Glutamatergic neuron (in vitro differentiated cells): Measurements from ENCODE around the gene RRN3. TPM values are rescaled to one million over a fixed set of nuclear protein-coding genes. Genes with fewer than 3 reads are reported as not detected.
"Not testable (repeated sequence)": the region's sequence is repeated elsewhere in the genome, so short reads cannot be mapped to it uniquely, and the experiment has no call there.

Source experiments
- DNase-seq: peaks from one replicate; pipeline ENCODE4 v3.0.0; 2022
- H3K27ac Mint-ChIP-seq: one replicate; pipeline ENCODE4 v1.8.0; 2020; ENCODE audit warnings: mild to moderate bottlenecking, mixed read lengths, inconsistent platforms; ENCODE audit not compliant: unreplicated experiment
- H3K27me3 Mint-ChIP-seq: one replicate; pipeline ENCODE4 v1.8.0; 2020; ENCODE audit warnings: mild to moderate bottlenecking, moderate library complexity, mixed read lengths, inconsistent platforms; ENCODE audit not compliant: unreplicated experiment
- H3K36me3 Mint-ChIP-seq: one replicate; pipeline ENCODE4 v1.8.0; 2020; ENCODE audit warnings: mild to moderate bottlenecking, mixed read lengths, inconsistent platforms; ENCODE audit not compliant: unreplicated experiment
- H3K4me1 Mint-ChIP-seq: one replicate; pipeline ENCODE4 v1.8.0; 2020; ENCODE audit warnings: mild to moderate bottlenecking, low read depth, mixed read lengths, inconsistent platforms; ENCODE audit not compliant: unreplicated experiment
- H3K4me3 Mint-ChIP-seq: one replicate; pipeline ENCODE4 v1.8.0; 2020; ENCODE audit warnings: mild to moderate bottlenecking, mixed read lengths, inconsistent platforms; ENCODE audit not compliant: unreplicated experiment
- H3K9me3 Mint-ChIP-seq: one replicate; pipeline ENCODE4 v1.8.0; 2020; ENCODE audit warnings: mild to moderate bottlenecking, moderate library complexity, mixed read lengths, inconsistent platforms; ENCODE audit not compliant: unreplicated experiment
- total RNA-seq: library from RNA; stranded (reverse); fragmentation: NEBNext Ultra II Directional; extraction: Animal tissue kit (Norgen Biotek cat#: 25700); gene quantifications from one replicate; pipeline ENCODE4 v1.2.1, GENCODE V29; 2021; ENCODE audit not compliant: unreplicated experiment
- TF ChIP-seq, protein P1 (sequence below): fragments of 200-600 bp; sonication (generic); IDR thresholded peaks from one replicate; pipeline ENCODE4 v1.5.0; 2021; ENCODE audit not compliant: partially characterized antibody, unreplicated experiment

The RRN3 gene
- total RNA-seq, 1 donor from 2014 or later = 50.0 TPM

- H3K9me3 Mint-ChIP-seq = peaks cover 2% of the 10 kb centered on the region
- TF ChIP-seq, protein P1, sequence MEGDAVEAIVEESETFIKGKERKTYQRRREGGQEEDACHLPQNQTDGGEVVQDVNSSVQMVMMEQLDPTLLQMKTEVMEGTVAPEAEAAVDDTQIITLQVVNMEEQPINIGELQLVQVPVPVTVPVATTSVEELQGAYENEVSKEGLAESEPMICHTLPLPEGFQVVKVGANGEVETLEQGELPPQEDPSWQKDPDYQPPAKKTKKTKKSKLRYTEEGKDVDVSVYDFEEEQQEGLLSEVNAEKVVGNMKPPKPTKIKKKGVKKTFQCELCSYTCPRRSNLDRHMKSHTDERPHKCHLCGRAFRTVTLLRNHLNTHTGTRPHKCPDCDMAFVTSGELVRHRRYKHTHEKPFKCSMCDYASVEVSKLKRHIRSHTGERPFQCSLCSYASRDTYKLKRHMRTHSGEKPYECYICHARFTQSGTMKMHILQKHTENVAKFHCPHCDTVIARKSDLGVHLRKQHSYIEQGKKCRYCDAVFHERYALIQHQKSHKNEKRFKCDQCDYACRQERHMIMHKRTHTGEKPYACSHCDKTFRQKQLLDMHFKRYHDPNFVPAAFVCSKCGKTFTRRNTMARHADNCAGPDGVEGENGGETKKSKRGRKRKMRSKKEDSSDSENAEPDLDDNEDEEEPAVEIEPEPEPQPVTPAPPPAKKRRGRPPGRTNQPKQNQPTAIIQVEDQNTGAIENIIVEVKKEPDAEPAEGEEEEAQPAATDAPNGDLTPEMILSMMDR = no peak
Observed at GRCh38 chr16:15053904-15054303, 40.2 kb downstream of the RRN3 start.

GRCh38 chr16:15052747-15053476, 41.2 kb downstream of the RRN3 start:
- no peaks in the 10 kb centered on the region for H3K36me3 Mint-ChIP-seq
- TF ChIP-seq, protein P1 = no peak
- H3K27ac Mint-ChIP-seq = no peak overlapping the region
- H3K9me3 Mint-ChIP-seq = peaks cover 2% of the 10 kb centered on the region
- no peak for DNase-seq
- H3K4me3 Mint-ChIP-seq = no peak overlapping the region
- peaks cover 5% of the 10 kb centered on the region for H3K27me3 Mint-ChIP-seq
- H3K4me1 Mint-ChIP-seq = peaks cover 1% of the 10 kb centered on the region

More at GRCh38 chr16:15053904-15054303, 40.2 kb downstream of the RRN3 start:
- peak overlapping the region; percentile 0 for H3K27ac Mint-ChIP-seq
- DNase-seq = no peak
- H3K36me3 Mint-ChIP-seq = no peaks in the 10 kb centered on the region
- peak overlapping the region; percentile 97 for H3K4me3 Mint-ChIP-seq
- peaks cover 1% of the 10 kb centered on the region for H3K4me1 Mint-ChIP-seq
- peaks cover 5% of the 10 kb centered on the region for H3K27me3 Mint-ChIP-seq

GRCh38 chr16:15051387-15051951, 42.6 kb downstream of the RRN3 start:
- Mint-ChIP-seq H3K9me3 (peaks cover 6% of the 10 kb centered on the region), H3K4me1 (peaks cover 1% of the 10 kb centered on the region)

GRCh38 chr16:15050440-15050839, 43.6 kb downstream of the RRN3 start:
- H3K9me3 Mint-ChIP-seq, H3K27ac Mint-ChIP-seq, H3K4me3 Mint-ChIP-seq, H3K27me3 Mint-ChIP-seq, H3K4me1 Mint-ChIP-seq, DNase-seq, H3K36me3 Mint-ChIP-seq: not testable (repeated sequence)

More at GRCh38 chr16:15051387-15051951, 42.6 kb downstream of the RRN3 start:
- peaks cover 7% of the 10 kb centered on the region for H3K36me3 Mint-ChIP-seq
- H3K27me3 Mint-ChIP-seq = peaks cover 6% of the 10 kb centered on the region
- no peak overlapping the region for H3K4me3 Mint-ChIP-seq
- H3K27ac Mint-ChIP-seq = no peak overlapping the region
- DNase-seq = no peak
- TF ChIP-seq, protein P1 = no peak

GRCh38 chr16:15049581-15050180, 44.4 kb downstream of the RRN3 start:
- TF ChIP-seq, protein P1 = no peak
- no peak overlapping the region for H3K4me3 Mint-ChIP-seq
- H3K27ac Mint-ChIP-seq = no peak overlapping the region
- H3K36me3 Mint-ChIP-seq = peaks cover 7% of the 10 kb centered on the region
- DNase-seq = no peak
- peaks cover 6% of the 10 kb centered on the region for H3K27me3 Mint-ChIP-seq
- H3K9me3 Mint-ChIP-seq = peaks cover 4% of the 10 kb centered on the region
- peaks cover 1% of the 10 kb centered on the region for H3K4me1 Mint-ChIP-seq
